ENCODE measurements around the gene PGC.

DNA sequence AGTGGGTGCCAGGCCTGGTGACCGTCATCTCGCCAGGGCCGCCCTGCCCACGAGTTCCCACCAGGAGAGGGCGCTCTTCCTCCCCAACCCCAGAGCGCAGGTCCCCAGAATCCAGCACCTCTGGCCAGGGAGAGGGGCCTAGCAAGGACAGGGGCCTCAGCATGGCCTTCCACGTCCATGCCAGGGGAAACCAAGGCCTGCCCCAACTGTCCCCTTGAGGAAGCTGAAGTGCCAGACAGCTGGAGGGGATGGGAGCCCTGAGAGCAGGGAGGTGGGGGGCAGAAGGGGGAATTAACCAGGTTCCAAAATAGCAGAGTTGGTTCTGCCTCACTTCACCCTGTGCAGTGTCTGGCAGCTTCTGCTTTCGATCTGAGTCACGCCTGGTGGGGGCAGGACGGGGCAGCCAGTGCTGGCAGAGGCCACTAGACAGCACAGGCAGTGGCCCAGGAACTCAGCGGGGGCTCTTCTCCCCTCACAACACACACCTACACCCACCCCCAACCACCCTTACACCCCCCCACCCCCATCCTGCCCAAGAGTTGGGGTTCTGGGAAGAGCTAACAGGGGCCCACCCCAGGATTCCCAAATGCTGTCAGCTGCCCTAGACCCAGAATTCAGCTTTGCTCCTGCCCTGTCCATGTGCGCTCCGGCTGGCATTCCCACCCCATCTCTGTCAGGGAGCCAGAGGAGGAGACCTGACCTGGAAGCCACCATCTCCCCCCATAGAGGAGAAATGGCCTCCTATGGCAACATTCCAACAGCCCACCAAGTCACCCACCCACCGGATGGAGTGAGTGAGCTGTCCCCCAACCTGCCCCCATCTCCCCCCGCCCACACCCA lies 41.0 kb downstream of the PGC start:
- TF ChIP-seq ATF3 (IDR thresholded peaks at IDR 0.05; ENCODE audit: insufficient read depth, low read depth, low read length) (no peak), POLR2AphosphoS5 (IDR thresholded peaks at IDR 0.05; ENCODE audit: low read depth, low read length) (no peak), CTCF (IDR thresholded peaks at IDR 0.05; ENCODE audit: control extremely low read depth in 1 of 3, insufficient read depth in 1 of 3, low read depth in 1 of 3, low read length in 3 of 3) (peak in 2 of 3 experiments; percentile 92 to 97; a peak in 3 of 4 replicates), SP2 (IDR thresholded peaks at IDR 0.05; ENCODE audit: low read length) (no peak), POLR2A (IDR thresholded peaks at IDR 0.05; ENCODE audit: control extremely low read depth in 1 of 2, low read depth in 2 of 2, low read length in 2 of 2) (no peak), EZH2 (IDR thresholded peaks at IDR 0.05; ENCODE audit: low read depth, low read length, severe bottlenecking) (no peak), MAX (IDR thresholded peaks at IDR 0.05) (peak; percentile 58), RXRA (IDR thresholded peaks at IDR 0.05; ENCODE audit: insufficient read depth, low read depth, low read length) (no peak), MAFK (IDR thresholded peaks at IDR 0.05; ENCODE audit: low read depth, low read length) (no peak), TAF1 (IDR thresholded peaks at IDR 0.05; ENCODE audit: low read depth, low read length) (no peak), NRF1 (IDR thresholded peaks at IDR 0.05; ENCODE audit: low read depth, low read length) (no peak), CEBPB (IDR thresholded peaks at IDR 0.05; ENCODE audit: low read depth, low read length) (no peak)

Data from H1 (cell line).